Endothelial cell of umbilical vein (primary cell): ENCODE data around the gene PPP2R5A. TPM values are rescaled to one million over a fixed set of nuclear protein-coding genes. Genes with fewer than 3 reads are reported as not detected.

ENCODE experiments used
- BruUV-seq: library from RNA; stranded (reverse); fragments of 400-500 nt; replicated peaks from 2 replicates; lab custom pipeline; 2021; lab: Mats Ljungman, UMichigan
- CTCF ChIA-PET: fragments of 300-600, 350-600 bp; sonication (Branson Sonifier 250); formaldehyde crosslinking; loops from one replicate; lab custom pipeline; 2021; ENCODE audit warnings: antibody characterized with exemption, inconsistent platforms; lab: Charles Lee
- POLR2A ChIA-PET: fragments of 300-600, 350-600 bp; sonication (Branson Sonifier 250); formaldehyde crosslinking; loops from one replicate; lab custom pipeline; 2021; ENCODE audit warnings: antibody characterized with exemption, inconsistent platforms; lab: Charles Lee
- DNase-seq: peaks from one replicate; pipeline ENCODE4 v3.0.0-alpha.2; 2011; ENCODE audit warnings: low read depth, low spot score
- FAIRE-seq: peaks from 2 replicates; lab custom pipeline; 2011; peaks lifted over from hg19 to GRCh38; lab: Jason Lieb, UNC
- H2AFZ ChIP-seq: 2 replicates; pipeline ENCODE4 v1.6.0; 2012; ENCODE audit warnings: low read depth, low read length, control low read depth, inconsistent platforms
- H3K27ac ChIP-seq: 2 replicates; pipeline ENCODE4 v1.5.1; 2011; ENCODE audit warnings: low read depth, mild to moderate bottlenecking, control low read depth, low read length, moderate library complexity; ENCODE audit not compliant: insufficient read depth
- H3K27me3 ChIP-seq, 2 experiments: 2 replicates each; pipeline versions ENCODE4 v1.6.0 to v1.6.1; 2011; ENCODE audit warnings: low read length in 2 of 2, mixed read lengths in 1 of 2; ENCODE audit not compliant: control insufficient read depth in 2 of 2, insufficient read depth in 2 of 2
- H3K36me3 ChIP-seq, 2 experiments: 2 replicates in 1 of 2; 3 replicates in 1 of 2; pipeline ENCODE4 v1.5.1; 2011; ENCODE audit warnings: low read length in 2 of 2, mild to moderate bottlenecking in 1 of 2, moderate library complexity in 1 of 2; ENCODE audit not compliant: control insufficient read depth in 2 of 2, insufficient read depth in 2 of 2; ENCODE audit errors: extremely low read depth in 1 of 2
- H3K4me1 ChIP-seq: 3 replicates; pipeline ENCODE4 v1.5.1; 2011; ENCODE audit warnings: mild to moderate bottlenecking, low read length; ENCODE audit not compliant: control insufficient read depth, insufficient read depth; ENCODE audit errors: extremely low read depth
- H3K4me2 ChIP-seq: 2 replicates; pipeline ENCODE4 v1.6.1; 2011; ENCODE audit warnings: low read length, control low read depth, mixed read lengths; ENCODE audit not compliant: insufficient read depth
- H3K4me3 ChIP-seq, 3 experiments: fragments of 200-600 bp in 1 of 3; sonication (generic), shearing (Covaris generic) in 1 of 3; replicated peaks in 1 of 3; 2 replicates each; pipeline ENCODE4 v1.5.1; 2011 to 2016; ENCODE audit warnings: control low read depth in 3 of 3, low read length in 3 of 3, mild to moderate bottlenecking in 2 of 3, inconsistent platforms in 1 of 3, low read depth in 1 of 3, moderate library complexity in 1 of 3; ENCODE audit not compliant: insufficient read depth in 1 of 3
- H3K79me2 ChIP-seq: 2 replicates; pipeline ENCODE4 v1.6.0; 2012; ENCODE audit warnings: low read length, inconsistent platforms; ENCODE audit not compliant: control insufficient read depth, insufficient read depth
- H3K9ac ChIP-seq: replicated peaks from 2 replicates; pipeline ENCODE3; 2011; ENCODE audit warnings: low read length, control low read depth; ENCODE audit not compliant: insufficient read depth; ENCODE audit errors: extremely low read depth
- H3K9me1 ChIP-seq: replicated peaks from 3 replicates; pipeline ENCODE4 v1.6.0; 2011; ENCODE audit warnings: mild to moderate bottlenecking, low read length; ENCODE audit not compliant: control insufficient read depth, insufficient read depth; ENCODE audit errors: extremely low read depth
- H3K9me3 ChIP-seq: replicated peaks from 2 replicates; pipeline ENCODE4 v1.5.1; 2012; ENCODE audit warnings: low read length, inconsistent platforms; ENCODE audit not compliant: control insufficient read depth, insufficient read depth
- H4K20me1 ChIP-seq: replicated peaks from 2 replicates; pipeline ENCODE3; 2011; ENCODE audit warnings: mild to moderate bottlenecking, low read length; ENCODE audit not compliant: control insufficient read depth, insufficient read depth; ENCODE audit errors: extremely low read depth
- CTCF ChIP-seq, 2 donors: IDR thresholded peaks; 1 replicate in 1 of 2; 2 replicates in 1 of 2; pipeline ENCODE4 v1.5.1; 2011; ENCODE audit warnings: low read length in 2 of 2, mild to moderate bottlenecking in 2 of 2, moderate library complexity in 2 of 2, control low read depth in 1 of 2, inconsistent platforms in 1 of 2, low read depth in 1 of 2; ENCODE audit not compliant: insufficient read depth in 1 of 2; ENCODE audit errors: extremely low read depth in 1 of 2
- EZH2 ChIP-seq: IDR thresholded peaks from 2 replicates; pipeline ENCODE4 v1.6.1; 2012; ENCODE audit warnings: borderline replicate concordance, low read depth, mild to moderate bottlenecking, moderate library complexity, low read length, inconsistent platforms; ENCODE audit not compliant: severe bottlenecking
- FOS ChIP-seq: IDR thresholded peaks from 2 replicates; pipeline ENCODE4 v1.6.1; 2011; ENCODE audit warnings: mild to moderate bottlenecking, low read length, moderate library complexity, borderline replicate concordance; ENCODE audit not compliant: insufficient read depth
- GATA2 ChIP-seq: IDR thresholded peaks from 2 replicates; pipeline ENCODE4 v1.7.0; 2011; ENCODE audit warnings: low read depth, mild to moderate bottlenecking, moderate library complexity, mixed read lengths, low read length; ENCODE audit not compliant: insufficient read length, insufficient read depth
- JUN ChIP-seq: IDR thresholded peaks from 2 replicates; pipeline ENCODE4 v1.6.1; 2011; ENCODE audit warnings: borderline replicate concordance, low read depth; ENCODE audit not compliant: insufficient read length, insufficient read depth
- MAX ChIP-seq: IDR thresholded peaks from 2 replicates; pipeline ENCODE4 v1.6.1; 2011; ENCODE audit not compliant: insufficient read depth, insufficient read length
- MYC ChIP-seq: IDR thresholded peaks from one replicate; pipeline ENCODE4 v1.6.1; 2011; ENCODE audit warnings: mild to moderate bottlenecking, low read depth, low read length
- POLR2A ChIP-seq: IDR thresholded peaks from 2 replicates; pipeline ENCODE4 v1.6.1; 2012; ENCODE audit warnings: low read depth, mild to moderate bottlenecking, control low read depth, low read length
- POLR2AphosphoS5 ChIP-seq: IDR thresholded peaks from 2 replicates; pipeline ENCODE4 v1.6.1; 2012; ENCODE audit warnings: low read depth, mild to moderate bottlenecking, control low read depth, low read length, moderate library complexity; ENCODE audit not compliant: insufficient read depth
- dilution Hi-C: fragments of 300-500 bp; cut with MboI; formaldehyde crosslinking; loops from one replicate; pipeline ENCODE4 v1.15.0; 2019; ENCODE audit warnings: low sequenced_read_pairs; ENCODE audit not compliant: extremely low pct_ligation_motif_present
- intact Hi-C: fragments of 100-400 bp; cut with micrococcal nuclease; formaldehyde crosslinking; loops from one replicate; pipeline ENCODE4 v1.10.0; 2022
- polyA plus RNA-seq, 4 experiments: library from polyadenylated mRNA; depleted of rRNA in 3 of 4; stranded (reverse) in 3 of 4; unstranded in 1 of 4; fragments of >200 nt; gene quantifications; 2 replicates each; pipeline versions ENCODE4 v1.2.1 to v1.2.3, GENCODE V29; 2011 to 2012; ENCODE audit warnings: missing spikeins in 1 of 4
- total RNA-seq: library from RNA; stranded (reverse); gene quantifications from 2 replicates; pipeline ENCODE4 v1.2.3, GENCODE V29; 2021

Gene PPP2R5A
- total and polyA plus RNA-seq, 2 donors (not counting 3 experiments of a cell fraction or from before 2014, with no cell fraction given): 11.9 to 34.5 TPM

- BruUV-seq: no TSS peak
- no peak overlapping the region for H2AFZ ChIP-seq
- H3K4me2 ChIP-seq: no peak overlapping the region
- no peak overlapping the region for H3K9ac ChIP-seq
- DNase-seq: no peak
- dilution Hi-C loops (no loop called here), intact Hi-C loops (no loop called here)
- H3K36me3 ChIP-seq: no peaks in the 10 kb centered on the region
- H3K79me2 ChIP-seq: peaks cover 18% of the 10 kb centered on the region
- H3K4me3 ChIP-seq: no peak overlapping the region
- H3K27me3 ChIP-seq: no peaks in the 10 kb centered on the region
- ChIA-PET POLR2A (no interaction called here), CTCF (interaction anchor here (2.3 kb wide), 1 partner anchor 232 kb away, joined by 7 read pairs; no protein-coding TSS in a partner anchor)
- TF ChIP-seq POLR2AphosphoS5 (no peak), FOS (no peak), MAX (no peak), JUN (no peak), EZH2 (no peak), MYC (no peak), GATA2 (no peak), POLR2A (no peak), CTCF (IDR thresholded peaks at IDR 0.05; ENCODE audit: extremely low read depth in 1 of 2, insufficient read depth in 1 of 2, low read depth in 1 of 2, low read length in 2 of 2) (no peak)
- H4K20me1 ChIP-seq: no peaks in the 10 kb centered on the region
- no peak overlapping the region for H3K27ac ChIP-seq
- peaks cover 3% of the 10 kb centered on the region for H3K4me1 ChIP-seq
- no peaks in the 10 kb centered on the region for H3K9me3 ChIP-seq
- no peak for FAIRE-seq
- no peaks in the 10 kb centered on the region for H3K9me1 ChIP-seq
Measured at GRCh38 chr1:212302745-212303383, 17.7 kb downstream of the PPP2R5A start.
